Measurements from ENCODE around the gene E2F3. TPM values are rescaled to one million over a fixed set of nuclear protein-coding genes. Genes with fewer than 3 reads are reported as not detected.

The E2F3 gene
- total RNA-seq, 4 donors from 2014 or later: 2.9 to 5.6 (median 4.2) TPM

- DNase-seq (ENCODE audit: extremely low spot score): no peak
- Histone ChIP-seq H3K4me3 (no peak overlapping the region), H3K36me3 (peaks cover 12 to 50% (median 22%) of the 10 kb centered on the region in 4 donors), H3K27me3 (no peaks in the 10 kb centered on the region), H3K27ac (replicated peaks in 1 of 4) (no peak overlapping the region), H3K4me1 (no peaks in the 10 kb centered on the region), H3K9me3 (no peaks in the 10 kb centered on the region)
- no peak for TF ChIP-seq POLR2A (IDR thresholded peaks at IDR 0.05; ENCODE audit: low read depth)
- no peak for TF ChIP-seq POLR2AphosphoS5 (IDR thresholded peaks at IDR 0.05)
- TF ChIP-seq CTCF (IDR thresholded peaks at IDR 0.05): no peak
- no peak for TF ChIP-seq EP300 (IDR thresholded peaks at IDR 0.05)
- intact Hi-C loops (cut with DNase I): no loop called here
- WGBS: 97% methylated on average over 4 of the region's 4 CpGs
Observed at GRCh38 chr6:20486641-20487040, 85.0 kb downstream of the E2F3 start.

- peaks cover 12 to 47% (median 21%) of the 10 kb centered on the region in 4 donors for H3K36me3 ChIP-seq
- H3K9me3 ChIP-seq: no peaks in the 10 kb centered on the region
- intact Hi-C loops (cut with DNase I): no loop called here
- no peaks in the 10 kb centered on the region for H3K4me1 ChIP-seq
- H3K27me3 ChIP-seq: no peaks in the 10 kb centered on the region
- DNase-seq (ENCODE audit: extremely low spot score): no peak
- H3K4me3 ChIP-seq: no peak overlapping the region
- TF ChIP-seq POLR2AphosphoS5 (IDR thresholded peaks at IDR 0.05) (no peak), CTCF (IDR thresholded peaks at IDR 0.05) (no peak), EP300 (IDR thresholded peaks at IDR 0.05) (no peak), POLR2A (IDR thresholded peaks at IDR 0.05; ENCODE audit: low read depth) (no peak)
- 89% methylated on average over 6 of the region's 6 CpGs for WGBS
- no peak overlapping the region for H3K27ac ChIP-seq (replicated peaks in 1 of 4)
Observed at GRCh38 chr6:20487669-20488375, 86.1 kb downstream of the E2F3 start.

GRCh38 chr6:20490591-20490990 lies 88.9 kb downstream of the E2F3 start:
- WGBS: 92% methylated on average over 6 of the region's 6 CpGs
- DNase-seq (ENCODE audit: extremely low spot score): no peak
- intact Hi-C loops (cut with DNase I): no loop called here
- TF ChIP-seq POLR2A (IDR thresholded peaks at IDR 0.05; ENCODE audit: low read depth) (no peak), POLR2AphosphoS5 (IDR thresholded peaks at IDR 0.05) (no peak), EP300 (IDR thresholded peaks at IDR 0.05) (no peak), CTCF (IDR thresholded peaks at IDR 0.05) (no peak)
- peaks cover 12 to 41% (median 21%) of the 10 kb centered on the region in 4 donors for H3K36me3 ChIP-seq
- no peak overlapping the region for H3K4me3 ChIP-seq
- no peaks in the 10 kb centered on the region for H3K9me3 ChIP-seq
- no peak overlapping the region for H3K27ac ChIP-seq (replicated peaks in 1 of 4)
- no peaks in the 10 kb centered on the region for H3K4me1 ChIP-seq
- no peaks in the 10 kb centered on the region for H3K27me3 ChIP-seq

GRCh38 chr6:20492099-20492498 lies 90.4 kb downstream of the E2F3 start:
- Histone ChIP-seq H3K36me3 (peaks cover 12 to 37% (median 21%) of the 10 kb centered on the region in 4 donors), H3K27ac (replicated peaks in 1 of 4) (no peak overlapping the region), H3K4me3 (no peak overlapping the region), H3K4me1 (no peaks in the 10 kb centered on the region), H3K27me3 (no peaks in the 10 kb centered on the region), H3K9me3 (no peaks in the 10 kb centered on the region)
- 92% methylated on average over 2 of the region's 2 CpGs for WGBS
- TF ChIP-seq EP300 (IDR thresholded peaks at IDR 0.05) (no peak), POLR2A (IDR thresholded peaks at IDR 0.05; ENCODE audit: low read depth) (no peak), POLR2AphosphoS5 (IDR thresholded peaks at IDR 0.05) (no peak), CTCF (IDR thresholded peaks at IDR 0.05) (no peak)
- no peak for DNase-seq (ENCODE audit: extremely low spot score)
- intact Hi-C loops (cut with DNase I): no loop called here

All from esophagus muscularis mucosa (tissue), 4 donors.